ENCODE data around the gene UNK.

- TF ChIP-seq CTCF (IDR thresholded peaks at IDR 0.05) (no peak), POLR2A (IDR thresholded peaks at IDR 0.05) (no peak)
Observed at GRCh38 chr17:75763613-75764416, 20.8 kb upstream of the UNK start.

All from tibial nerve (tissue), 3 donors.